ENCODE measurements around the gene SUCLG2. TPM values are rescaled to one million over a fixed set of nuclear protein-coding genes. Genes with fewer than 3 reads are reported as not detected.

SUCLG2 gene
- total RNA-seq, 2 experiments from 2014 or later: 58.2 to 61.1 TPM

GRCh38 chr3:67453628-67454027 is 200.8 kb downstream of the SUCLG2 start:
- ATAC-seq: no peak
- POLR2A ChIA-PET: no interaction called here

GRCh38 chr3:67450153-67450552 is 204.3 kb downstream of the SUCLG2 start:
- CTCF ChIA-PET: interaction anchor here (1.2 kb wide), 1 partner anchor 27 kb away, joined by 3 read pairs; no protein-coding TSS in a partner anchor
- no peak overlapping the region for H3K27ac Mint-ChIP-seq
- no peaks in the 10 kb centered on the region for H3K4me1 Mint-ChIP-seq
- H3K36me3 Mint-ChIP-seq (ENCODE audit: low read depth): peaks cover 13% of the 10 kb centered on the region
- ATAC-seq (no peak), DNase-seq (no peak)
- POLR2A ChIA-PET: interaction anchor here (0.6 kb wide), 1 partner anchor 11 kb away, joined by 3 read pairs; no protein-coding TSS in a partner anchor
- intact Hi-C loops (cut with DNase I, micrococcal nuclease): no loop called here
- no peak overlapping the region for H3K4me3 Mint-ChIP-seq
- H3K27me3 Mint-ChIP-seq: no peaks in the 10 kb centered on the region
- H3K9me3 Mint-ChIP-seq (ENCODE audit: low read depth): no peaks in the 10 kb centered on the region

More at GRCh38 chr3:67453628-67454027, 200.8 kb downstream of the SUCLG2 start:
- Mint-ChIP-seq H3K36me3 (ENCODE audit: low read depth) (peaks cover 19% of the 10 kb centered on the region), H3K27me3 (no peaks in the 10 kb centered on the region), H3K9me3 (ENCODE audit: low read depth) (no peaks in the 10 kb centered on the region), H3K27ac (no peak overlapping the region), H3K4me3 (no peak overlapping the region), H3K4me1 (no peaks in the 10 kb centered on the region)
- CTCF ChIA-PET: interaction anchor here (0.5 kb wide), 1 partner anchor 1064 kb away, joined by 3 read pairs; no protein-coding TSS in a partner anchor
- intact Hi-C loops (cut with DNase I, micrococcal nuclease): no loop called here
- no peak for DNase-seq

- no peak for ATAC-seq
- no peak overlapping the region for H3K27ac Mint-ChIP-seq
- H3K4me1 Mint-ChIP-seq: no peaks in the 10 kb centered on the region
- no peak overlapping the region for H3K4me3 Mint-ChIP-seq
- CTCF ChIA-PET: interaction anchor here (1.1 kb wide), 1 partner anchor 100 kb away, joined by 3 read pairs; no protein-coding TSS in a partner anchor
- H3K27me3 Mint-ChIP-seq: no peaks in the 10 kb centered on the region
- POLR2A ChIA-PET: no interaction called here
- H3K36me3 Mint-ChIP-seq (ENCODE audit: low read depth): peaks cover 8% of the 10 kb centered on the region
- intact Hi-C loops (cut with DNase I, micrococcal nuclease): no loop called here
- no peak for DNase-seq
- H3K9me3 Mint-ChIP-seq (ENCODE audit: low read depth): peaks cover 4% of the 10 kb centered on the region
Observed at GRCh38 chr3:67447393-67447792, 207.0 kb downstream of the SUCLG2 start.

DNA sequence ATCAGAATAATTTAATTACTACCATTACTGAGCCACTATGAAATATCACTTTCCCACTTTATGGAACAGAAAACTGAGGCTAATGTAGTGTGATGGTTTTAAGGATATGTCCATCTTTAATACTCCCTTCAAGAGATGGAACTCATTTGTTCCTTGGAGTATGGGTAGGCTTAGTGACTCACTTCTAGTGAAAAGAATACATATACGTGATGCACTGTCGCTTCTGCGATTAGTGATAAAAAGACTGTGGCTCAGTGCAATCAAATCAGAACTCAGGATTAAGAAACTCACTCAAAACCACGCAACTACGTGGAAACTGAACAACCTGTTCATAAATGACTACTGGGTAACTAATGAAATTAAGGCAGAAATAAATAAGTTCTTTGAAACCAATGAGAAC is 216.6 kb downstream of the SUCLG2 start:
- ATAC-seq: peak; percentile 85
- POLR2A ChIA-PET: no interaction called here
- Mint-ChIP-seq H3K9me3 (ENCODE audit: low read depth) (peaks cover 8% of the 10 kb centered on the region), H3K27me3 (no peaks in the 10 kb centered on the region), H3K4me1 (peaks cover 9% of the 10 kb centered on the region), H3K27ac (peak overlapping the region; percentile 63), H3K36me3 (ENCODE audit: low read depth) (peaks cover 52% of the 10 kb centered on the region), H3K4me3 (no peak overlapping the region)
- DNase-seq: peak; percentile 18
- intact Hi-C loops (cut with DNase I, micrococcal nuclease): no loop called here
- CTCF ChIA-PET: no interaction called here

DNA sequence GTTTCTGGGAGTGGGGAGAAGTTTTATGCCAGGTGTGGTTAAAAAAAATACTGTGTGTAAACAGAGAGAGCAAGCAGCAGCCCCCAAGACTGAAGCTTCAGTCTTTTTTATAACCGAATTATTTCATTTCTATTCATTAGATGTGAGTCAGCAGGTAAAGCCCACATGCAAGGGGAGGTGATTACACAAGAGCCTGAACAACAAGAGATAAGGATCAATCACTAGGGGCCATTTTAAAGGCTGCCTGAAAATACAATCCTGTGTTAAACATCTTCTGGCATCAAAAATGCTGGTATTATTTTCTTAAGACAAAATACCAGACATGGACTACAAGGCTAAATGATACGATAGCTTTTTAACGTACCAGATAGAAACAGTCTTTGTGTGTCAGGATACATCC is 217.3 kb downstream of the SUCLG2 start:
- intact Hi-C loops (cut with DNase I, micrococcal nuclease): no loop called here
- POLR2A ChIA-PET: no interaction called here
- CTCF ChIA-PET: no interaction called here
- no peak overlapping the region for H3K4me3 Mint-ChIP-seq
- no peak overlapping the region for H3K27ac Mint-ChIP-seq
- ATAC-seq (no peak), DNase-seq (no peak)
- H3K4me1 Mint-ChIP-seq: peaks cover 9% of the 10 kb centered on the region
- peaks cover 55% of the 10 kb centered on the region for H3K36me3 Mint-ChIP-seq (ENCODE audit: low read depth)
- H3K27me3 Mint-ChIP-seq: no peaks in the 10 kb centered on the region
- peaks cover 10% of the 10 kb centered on the region for H3K9me3 Mint-ChIP-seq (ENCODE audit: low read depth)

GRCh38 chr3:67433109-67433508 is 221.3 kb downstream of the SUCLG2 start:
- CTCF ChIA-PET: interaction anchor here (0.6 to 1.0 kb wide), 4 partner anchors 15 to 1111 kb away, joined by 3 to 4 read pairs (median 3); no protein-coding TSS in a partner anchor
- Mint-ChIP-seq H3K4me3 (no peak overlapping the region), H3K9me3 (ENCODE audit: low read depth) (peaks cover 17% of the 10 kb centered on the region), H3K4me1 (peaks cover 4% of the 10 kb centered on the region), H3K27ac (no peak overlapping the region), H3K36me3 (ENCODE audit: low read depth) (peaks cover 63% of the 10 kb centered on the region), H3K27me3 (no peaks in the 10 kb centered on the region)
- DNase-seq (no peak), ATAC-seq (no peak)
- POLR2A ChIA-PET: interaction anchor here (0.7 kb wide), 1 partner anchor 172 kb away, joined by 7 read pairs; no protein-coding TSS in a partner anchor
- intact Hi-C loops (cut with DNase I, micrococcal nuclease): no loop called here

DNA sequence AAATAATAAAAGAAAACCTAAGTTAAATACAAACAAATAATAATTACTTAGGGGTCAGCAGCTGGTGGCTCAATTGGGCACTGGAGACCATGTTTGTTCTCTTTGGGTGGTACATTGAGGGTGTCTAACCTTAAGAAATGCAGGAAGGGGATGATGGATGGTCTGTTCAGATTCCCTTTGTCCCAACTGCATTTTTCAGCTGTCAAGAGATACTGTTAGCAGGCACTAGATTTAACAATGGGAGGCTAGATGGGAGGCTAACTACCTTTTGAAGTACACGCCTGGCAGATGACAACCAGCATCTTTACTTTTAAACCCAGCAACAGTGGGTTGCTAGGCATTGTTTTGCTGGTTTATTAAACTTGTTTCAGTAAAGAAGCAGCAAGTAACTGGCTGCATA is 222.5 kb downstream of the SUCLG2 start:
- ATAC-seq: no peak
- ChIA-PET POLR2A (no interaction called here), CTCF (interaction anchor here (0.6 to 1.0 kb wide), 3 partner anchors 23 to 458 kb away, joined by 3 to 4 read pairs (median 3); no protein-coding TSS in a partner anchor)
- Mint-ChIP-seq H3K4me1 (no peaks in the 10 kb centered on the region), H3K4me3 (no peak overlapping the region), H3K27ac (no peak overlapping the region), H3K36me3 (ENCODE audit: low read depth) (peaks cover 64% of the 10 kb centered on the region), H3K27me3 (no peaks in the 10 kb centered on the region), H3K9me3 (ENCODE audit: low read depth) (peaks cover 18% of the 10 kb centered on the region)
- intact Hi-C loops (cut with DNase I, micrococcal nuclease): no loop called here
- no peak for DNase-seq

DNA sequence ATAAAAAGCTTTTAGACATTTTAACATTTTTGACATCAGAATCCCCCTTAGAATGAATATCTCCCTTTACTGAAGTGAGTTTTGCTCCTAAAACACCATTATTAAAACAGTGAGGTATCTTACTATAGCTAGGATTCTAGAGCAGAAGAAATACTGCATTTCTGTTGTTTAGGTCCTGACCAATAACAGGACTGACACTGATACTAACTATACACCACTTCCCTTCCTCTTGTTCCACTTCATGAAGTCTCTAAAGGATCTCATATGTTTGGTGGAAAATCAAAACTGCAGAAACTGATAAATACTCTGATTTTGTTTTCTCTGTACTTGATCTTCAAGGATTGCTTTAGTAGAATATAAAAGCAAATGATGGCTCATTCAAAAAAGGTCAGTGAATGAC is 230.7 kb downstream of the SUCLG2 start:
- no peak for ATAC-seq
- Mint-ChIP-seq H3K27me3 (no peaks in the 10 kb centered on the region), H3K27ac (no peak overlapping the region), H3K4me3 (no peak overlapping the region), H3K9me3 (ENCODE audit: low read depth) (peaks cover 28% of the 10 kb centered on the region), H3K36me3 (ENCODE audit: low read depth) (peaks cover 72% of the 10 kb centered on the region), H3K4me1 (no peaks in the 10 kb centered on the region)
- no peak for DNase-seq
- intact Hi-C loops (cut with DNase I, micrococcal nuclease): no loop called here
- POLR2A ChIA-PET: no interaction called here
- CTCF ChIA-PET: no interaction called here

DNA sequence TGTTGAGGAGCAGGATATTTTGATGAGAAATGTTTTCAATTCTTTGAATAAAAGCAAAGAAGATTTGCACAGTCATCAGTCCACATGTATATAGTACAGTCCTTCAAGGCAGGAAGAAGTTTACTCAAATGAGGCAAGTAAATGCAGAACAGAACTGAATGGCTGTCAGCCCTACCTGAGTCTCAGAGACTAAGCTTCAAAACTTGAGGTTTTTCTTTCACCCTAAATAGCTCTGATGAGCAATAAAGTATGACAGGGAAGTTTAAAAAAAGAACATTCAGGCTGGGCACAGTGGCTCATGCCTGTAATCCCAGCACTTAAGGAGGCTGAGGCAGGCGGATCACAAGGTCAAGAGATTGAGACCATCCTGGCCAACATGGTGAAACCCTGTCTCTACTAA is 232.5 kb downstream of the SUCLG2 start:
- DNase-seq (no peak), ATAC-seq (no peak)
- H3K36me3 Mint-ChIP-seq (ENCODE audit: low read depth): peaks cover 69% of the 10 kb centered on the region
- H3K9me3 Mint-ChIP-seq (ENCODE audit: low read depth): peaks cover 26% of the 10 kb centered on the region
- H3K27ac Mint-ChIP-seq: no peak overlapping the region
- intact Hi-C loops (cut with DNase I, micrococcal nuclease): no loop called here
- H3K4me1 Mint-ChIP-seq: no peaks in the 10 kb centered on the region
- no peak overlapping the region for H3K4me3 Mint-ChIP-seq
- no peaks in the 10 kb centered on the region for H3K27me3 Mint-ChIP-seq
- ChIA-PET POLR2A (no interaction called here), CTCF (no interaction called here)

DNA sequence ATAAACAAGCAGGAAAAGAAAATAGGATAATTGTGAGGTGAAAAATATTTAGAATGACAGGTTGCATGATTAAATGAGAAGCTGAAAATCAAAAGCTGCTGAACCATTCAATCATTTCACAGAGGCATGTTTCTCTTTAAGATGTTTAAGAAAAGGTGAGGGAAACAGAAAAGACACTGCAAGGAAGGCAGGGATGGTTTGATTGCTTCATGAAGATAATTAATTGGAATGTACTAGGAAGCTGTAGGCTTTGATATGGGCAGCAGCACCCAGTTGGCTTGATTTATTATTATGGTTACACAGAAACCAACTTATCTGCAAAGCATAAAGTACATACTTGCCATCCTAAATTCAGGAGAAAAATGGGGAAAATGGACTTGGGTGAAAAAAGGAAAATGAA is 234.6 kb downstream of the SUCLG2 start:
- no peak for ATAC-seq
- H3K27me3 Mint-ChIP-seq: no peaks in the 10 kb centered on the region
- peaks cover 67% of the 10 kb centered on the region for H3K36me3 Mint-ChIP-seq (ENCODE audit: low read depth)
- intact Hi-C loops (cut with DNase I, micrococcal nuclease): no loop called here
- no peaks in the 10 kb centered on the region for H3K4me1 Mint-ChIP-seq
- ChIA-PET POLR2A (no interaction called here), CTCF (no interaction called here)
- DNase-seq: no peak
- no peak overlapping the region for H3K4me3 Mint-ChIP-seq
- H3K27ac Mint-ChIP-seq: no peak overlapping the region
- H3K9me3 Mint-ChIP-seq (ENCODE audit: low read depth): peaks cover 26% of the 10 kb centered on the region

DNA sequence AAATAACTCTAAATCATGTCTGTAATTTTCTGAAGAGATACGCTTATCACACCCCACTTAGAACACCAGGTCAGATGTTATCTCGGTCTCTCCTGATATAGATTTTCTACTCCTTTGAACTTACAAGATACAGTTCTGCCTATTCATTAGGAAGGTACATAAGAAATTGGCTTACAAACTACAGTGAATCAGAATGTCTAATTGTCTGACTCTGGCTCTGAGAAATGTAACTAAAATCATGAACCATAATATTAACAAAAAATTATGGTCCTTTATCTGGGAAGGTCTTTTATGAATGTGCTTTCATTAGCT is 235.2 kb downstream of the SUCLG2 start:
- ATAC-seq (no peak), DNase-seq (no peak)
- intact Hi-C loops (cut with DNase I, micrococcal nuclease): no loop called here
- H3K4me3 Mint-ChIP-seq: no peak overlapping the region
- POLR2A ChIA-PET: no interaction called here
- peaks cover 26% of the 10 kb centered on the region for H3K9me3 Mint-ChIP-seq (ENCODE audit: low read depth)
- CTCF ChIA-PET: no interaction called here
- no peaks in the 10 kb centered on the region for H3K27me3 Mint-ChIP-seq
- no peaks in the 10 kb centered on the region for H3K4me1 Mint-ChIP-seq
- no peak overlapping the region for H3K27ac Mint-ChIP-seq
- peaks cover 62% of the 10 kb centered on the region for H3K36me3 Mint-ChIP-seq (ENCODE audit: low read depth)

GRCh38 chr3:67418426-67419217 is 235.8 kb downstream of the SUCLG2 start:
- Mint-ChIP-seq H3K4me1 (no peaks in the 10 kb centered on the region), H3K27me3 (no peaks in the 10 kb centered on the region), H3K27ac (no peak overlapping the region), H3K36me3 (ENCODE audit: low read depth) (peaks cover 57% of the 10 kb centered on the region), H3K9me3 (ENCODE audit: low read depth) (peaks cover 23% of the 10 kb centered on the region), H3K4me3 (no peak overlapping the region)
- DNase-seq (no peak), ATAC-seq (no peak)
- CTCF ChIA-PET: no interaction called here
- POLR2A ChIA-PET: no interaction called here
- intact Hi-C loops (cut with DNase I, micrococcal nuclease): no loop called here

Measured in activated CD4-positive, alpha-beta T cell treated with anti-CD3 and anti-CD28 coated beads for 36 hours (primary cell).